Upper lobe of left lung (tissue), 4 donors: Measurements from ENCODE around the gene ANKHD1.

Experiments
- CTCF ChIP-seq, 6 experiments: fragments of 450-650 bp in 4 of 6; fragments of 200-600 bp in 2 of 6; sonication (generic) in 2 of 6; IDR thresholded peaks; one replicate each; pipeline ENCODE4 v1.5.1; 2016 to 2019; ENCODE audit warnings: antibody characterized with exemption in 6 of 6
- EP300 ChIP-seq, 4 donors: sonication (generic); formaldehyde crosslinking; IDR thresholded peaks; one replicate each; pipeline ENCODE4 v1.5.1; 2017; ENCODE audit warnings: antibody characterized with exemption in 4 of 4, control low read depth in 2 of 4
- POLR2A ChIP-seq, 4 donors: fragments of 450-650 bp; IDR thresholded peaks; one replicate each; pipeline ENCODE4 v1.5.1; 2016 to 2017; ENCODE audit warnings: antibody characterized with exemption in 4 of 4, mild to moderate bottlenecking in 2 of 4

GRCh38 chr5:140565024-140565779, 163.6 kb downstream of the ANKHD1 start:
- TF ChIP-seq CTCF (IDR thresholded peaks at IDR 0.05) = no peak
- no peak for TF ChIP-seq EP300 (IDR thresholded peaks at IDR 0.05)
- TF ChIP-seq POLR2A (IDR thresholded peaks at IDR 0.05) = no peak
